ENCODE results near the gene STK25.

The STK25 gene

GRCh38 chr2:241481687-241482086 lies 26.7 kb downstream of the STK25 start:
- TF ChIP-seq CTCF (IDR thresholded peaks at IDR 0.05): no peak
- no peak overlapping the region for H3K27ac ChIP-seq
- no peak for DNase-seq (ENCODE audit: low spot score)
- no peak overlapping the region for H3K4me3 ChIP-seq

DNA sequence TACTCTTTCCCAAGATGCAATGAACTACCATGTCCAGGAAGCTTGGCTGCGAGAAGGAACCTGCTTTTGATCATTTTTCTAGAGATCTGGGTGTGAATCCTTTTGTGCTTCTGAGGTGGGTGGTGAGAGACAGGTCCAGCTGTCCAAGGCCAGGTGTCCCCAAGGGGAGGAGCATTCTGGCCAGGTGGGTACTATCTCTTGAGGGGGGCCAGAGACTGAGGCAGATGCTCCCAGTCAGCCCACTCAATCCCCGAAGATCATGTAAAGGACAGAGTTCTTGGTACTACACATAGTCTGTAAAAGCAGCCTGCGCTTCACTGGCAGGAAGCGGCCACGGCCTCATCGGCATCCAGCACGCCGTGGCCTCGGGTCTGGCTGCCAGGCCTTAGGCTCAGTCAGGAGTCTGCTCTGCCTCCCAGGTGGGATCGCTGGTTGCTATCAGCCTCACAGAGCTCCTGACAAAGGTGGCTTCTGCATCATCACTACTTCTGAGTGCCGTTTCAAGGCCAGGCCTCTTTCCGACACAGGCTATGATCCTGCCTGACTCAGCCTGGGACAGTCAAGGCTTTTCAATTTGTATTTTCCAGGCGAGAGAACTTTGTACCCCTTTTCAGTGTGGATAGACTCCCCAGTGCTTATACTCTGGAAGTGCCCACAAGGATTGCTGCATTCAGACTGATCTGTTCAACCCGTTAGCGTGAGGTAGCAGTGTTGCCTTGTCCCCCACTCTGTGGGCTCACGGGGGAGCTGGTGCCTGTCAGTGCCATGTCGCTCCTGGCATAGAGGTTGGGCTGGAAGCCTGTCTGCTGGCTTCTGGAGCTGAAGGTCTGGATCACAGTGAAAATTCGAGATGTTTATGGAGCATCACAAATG lies 29.1 kb downstream of the STK25 start:
- Histone ChIP-seq H3K4me3 (no peak overlapping the region), H3K27ac (no peak overlapping the region)
- DNase-seq (ENCODE audit: low spot score): no peak
- no peak for TF ChIP-seq CTCF (IDR thresholded peaks at IDR 0.05)

DNA sequence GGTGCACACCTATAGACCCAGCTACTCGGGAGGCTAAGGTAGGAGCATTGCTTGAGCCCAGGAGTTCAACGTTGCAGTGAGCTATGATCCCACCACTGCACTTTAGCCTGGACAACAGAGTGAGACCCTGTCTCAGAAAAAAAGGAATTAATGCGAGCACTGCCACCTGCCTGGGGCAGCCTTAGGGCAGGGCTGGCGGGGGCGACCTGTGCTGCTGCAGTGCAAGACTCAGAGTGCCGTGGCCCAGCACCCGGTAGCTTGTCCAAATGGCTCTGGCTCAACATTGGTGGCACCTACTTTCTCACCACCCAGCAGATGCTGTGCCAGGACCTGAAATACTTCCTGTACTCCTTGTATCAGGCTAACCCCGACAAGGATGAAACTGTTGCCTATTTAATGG lies 30.2 kb downstream of the STK25 start:
- no peak overlapping the region for H3K4me3 ChIP-seq
- no peak overlapping the region for H3K27ac ChIP-seq
- TF ChIP-seq CTCF (IDR thresholded peaks at IDR 0.05): no peak
- no peak for DNase-seq (ENCODE audit: low spot score)

- DNase-seq (ENCODE audit: low spot score): no peak
- H3K27ac ChIP-seq: no peak overlapping the region
- H3K4me3 ChIP-seq: no peak overlapping the region
- no peak for TF ChIP-seq CTCF (IDR thresholded peaks at IDR 0.05)
Measured at GRCh38 chr2:241475267-241475666, 33.1 kb downstream of the STK25 start.

- DNase-seq (ENCODE audit: low spot score): no peak
- TF ChIP-seq CTCF (IDR thresholded peaks at IDR 0.05): no peak
- H3K27ac ChIP-seq: no peak overlapping the region
Measured at GRCh38 chr2:241473399-241473798, 35.0 kb downstream of the STK25 start.

GRCh38 chr2:241469746-241470145 lies 38.6 kb downstream of the STK25 start:
- no peak for TF ChIP-seq CTCF (IDR thresholded peaks at IDR 0.05)
- H3K4me3 ChIP-seq: no peak overlapping the region
- no peak overlapping the region for H3K27ac ChIP-seq
- no peak for DNase-seq (ENCODE audit: low spot score)

More at GRCh38 chr2:241473399-241473798, 35.0 kb downstream of the STK25 start:
- H3K4me3 ChIP-seq: no peak overlapping the region

DNA sequence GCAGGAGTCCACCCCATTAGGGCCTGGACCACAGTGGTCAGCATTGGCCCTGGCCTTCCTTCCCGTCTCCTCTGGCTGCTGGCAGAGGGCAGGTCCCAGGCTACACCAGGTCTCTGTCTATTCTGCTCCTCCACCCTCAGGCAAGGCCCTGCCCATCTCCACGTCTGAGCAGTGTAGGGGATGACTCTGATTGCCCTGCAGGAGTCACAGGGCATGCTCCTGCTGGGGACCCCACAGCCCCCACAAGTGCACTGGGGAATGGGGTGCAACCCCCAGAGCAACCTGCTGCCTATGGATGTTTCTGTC lies 40.0 kb downstream of the STK25 start:
- H3K4me3 ChIP-seq: no peak overlapping the region
- no peak for DNase-seq (ENCODE audit: low spot score)
- H3K27ac ChIP-seq: no peak overlapping the region
- TF ChIP-seq CTCF (IDR thresholded peaks at IDR 0.05): no peak
